DOHH2 (cell line): Measurements from ENCODE around the gene BCL2.

ENCODE experiments used
- CTCF ChIP-seq: fragments of 200-600 bp; sonication (generic); IDR thresholded peaks from one replicate; pipeline ENCODE4 v1.5.1; 2014; ENCODE audit warnings: antibody characterized with exemption, mild to moderate bottlenecking, low read depth, low read length; ENCODE audit not compliant: poor library complexity, severe bottlenecking
- EZH2phosphoT487 ChIP-seq: fragments of 200-600 bp; sonication (generic); IDR thresholded peaks from 2 replicates; pipeline ENCODE4 v1.6.1; 2017; ENCODE audit warnings: borderline replicate concordance, mild to moderate bottlenecking, antibody characterized with exemption, low read length, moderate library complexity, mixed read lengths

- TF ChIP-seq CTCF (no peak), EZH2phosphoT487 (no peak)
These were observed 223.8 kb downstream of the BCL2 start for GRCh38 chr18:63095768-63096167.
